Measurements from ENCODE around the gene KIAA0232.

GRCh38 chr4:6840062-6840976, 57.8 kb downstream of the KIAA0232 start:
- TF ChIP-seq POLR2A (IDR thresholded peaks at IDR 0.05) (no peak), CTCF (IDR thresholded peaks at IDR 0.05) (no peak), EP300 (IDR thresholded peaks at IDR 0.05) (no peak)
